GM12878 (cell line): Measurements from ENCODE around the gene CCDC87. TPM values are rescaled to one million over a fixed set of nuclear protein-coding genes. Genes with fewer than 3 reads are reported as not detected.

Experiments
- ATAC-seq: fragments of 200-7000 bp; cut with Tn5 transposase; 3 replicates; pipeline ENCODE4 v1.9.1; 2020; ENCODE audit warnings: mild to moderate bottlenecking, moderate library complexity
- BruUV-seq: library from RNA; stranded (reverse); fragments of 400-500 nt; replicated peaks from 2 replicates; lab custom pipeline; 2021; lab: Mats Ljungman, UMichigan
- CTCF ChIA-PET: fragments of 300-600 bp; sonication (Branson Sonifier 250); formaldehyde crosslinking; extraction: SDS; loops from one replicate; lab custom pipeline; 2021; ENCODE audit warnings: inconsistent platforms; lab: Yijun Ruan, JAX
- POLR2A ChIA-PET: fragments of 350-600 bp; formaldehyde crosslinking; extraction: SDS; loops from one replicate; lab custom pipeline; 2021; ENCODE audit warnings: inconsistent platforms; lab: Charles Lee
- RAD21 ChIA-PET: fragments of 300-600 bp; sonication (Branson Sonifier 250); formaldehyde crosslinking; loops from one replicate; lab custom pipeline; 2023; ENCODE audit warnings: antibody characterized with exemption; ENCODE audit not compliant: unreplicated experiment; lab: Charles Lee
- SMC1A ChIA-PET: fragments of 300-600 bp; sonication (Branson Sonifier 250); formaldehyde crosslinking; loops from one replicate; lab custom pipeline; 2023; ENCODE audit not compliant: unreplicated experiment, uncharacterized antibody; lab: Charles Lee
- DNase-seq: peaks from one replicate; pipeline ENCODE4 v3.0.0-alpha.2; 2011; ENCODE audit warnings: low read depth, low spot score
- FAIRE-seq: peaks from 3 replicates; lab custom pipeline; 2011; peaks lifted over from hg19 to GRCh38; lab: Jason Lieb, UNC
- H2AFZ ChIP-seq: 2 replicates; pipeline ENCODE4 v1.6.0; 2011; ENCODE audit warnings: low read depth, low read length, control low read depth; ENCODE audit not compliant: control insufficient read depth
- H3K27ac ChIP-seq: 2 replicates; pipeline ENCODE4 v1.5.1; 2011; ENCODE audit warnings: control low read depth; ENCODE audit not compliant: control insufficient read depth, insufficient read depth
- H3K27me3 ChIP-seq, 2 experiments: replicated peaks in 1 of 2; 2 replicates each; pipeline versions ENCODE4 v1.6.0 to v1.6.1; 2011; ENCODE audit warnings: low read length in 1 of 2; ENCODE audit not compliant: control insufficient read depth in 2 of 2, insufficient read depth in 2 of 2
- H3K36me3 ChIP-seq, 2 experiments: 2 replicates each; pipeline ENCODE4 v1.5.1; 2011; ENCODE audit warnings: low read length in 1 of 2; ENCODE audit not compliant: control insufficient read depth in 2 of 2, insufficient read depth in 2 of 2
- H3K4me1 ChIP-seq: 2 replicates; pipeline ENCODE4 v1.6.1; 2011; ENCODE audit warnings: mild to moderate bottlenecking, low read length, moderate library complexity, mixed read lengths; ENCODE audit not compliant: control insufficient read depth, insufficient read depth
- H3K4me2 ChIP-seq: 2 replicates; pipeline ENCODE4 v1.6.0; 2011; ENCODE audit warnings: control low read depth; ENCODE audit not compliant: control insufficient read depth, insufficient read depth
- H3K4me3 ChIP-seq: fragments of 200-600 bp; sonication (generic); 2 replicates; pipeline ENCODE4 v1.5.1; 2016
- H3K79me2 ChIP-seq: 2 replicates; pipeline ENCODE4 v1.6.0; 2011; ENCODE audit warnings: low read length; ENCODE audit not compliant: control insufficient read depth, insufficient read depth
- H3K9ac ChIP-seq: 2 replicates; pipeline ENCODE4 v1.8.0; 2011; ENCODE audit warnings: low read length, control low read depth, mixed read lengths; ENCODE audit not compliant: control insufficient read depth, insufficient read depth
- H3K9me3 ChIP-seq: replicated peaks from 3 replicates; pipeline ENCODE4 v1.5.1; 2011; ENCODE audit warnings: mild to moderate bottlenecking, low read length; ENCODE audit not compliant: control insufficient read depth, insufficient read depth
- H4K20me1 ChIP-seq: 2 replicates; pipeline ENCODE4 v1.6.0; 2011; ENCODE audit not compliant: control insufficient read depth, insufficient read depth
- ATF3 ChIP-seq: IDR thresholded peaks from 2 replicates; pipeline ENCODE4 v1.6.1; 2011; ENCODE audit warnings: low read depth, mild to moderate bottlenecking, low read length, moderate library complexity, borderline replicate concordance; ENCODE audit errors: extremely low read depth
- LARP7 ChIP-seq: fragments of 450-650 bp; IDR thresholded peaks from 2 replicates; pipeline ENCODE4 v1.6.1; 2017; ENCODE audit warnings: mild to moderate bottlenecking
- WGBS: methylation state at CpG from one replicate; pipeline ENCODE4 v1.1.6; 2016; ENCODE audit warnings: low lambda C conversion rate; ENCODE audit not compliant: insufficient replicate concordance, insufficient coverage; ENCODE audit errors: missing lambda C conversion rate; 5-methylcytosine and 5-hydroxymethylcytosine counted together
- in situ Hi-C: fragments of 300-500 bp; cut with MboI; formaldehyde crosslinking; loops from 9 replicates; pipeline ENCODE4 v1.14.3; 2018; ENCODE audit warnings: mixed read lengths
- intact Hi-C: fragments of 100-400 bp; cut with micrococcal nuclease; formaldehyde crosslinking; loops from one replicate; pipeline ENCODE4 v1.14.2; 2022; ENCODE audit not compliant: unreplicated experiment
- polyA plus RNA-seq, 11 experiments: library from polyadenylated mRNA; depleted of rRNA in 4 of 11; unstranded in 6 of 11; stranded (reverse) in 5 of 11; fragments of >200 nt; fragmentation: Nextera tagmentation in 4 of 11; fragmentation: Illumina TruSeq in 1 of 11; extraction: Ambion mirVana in 4 of 11; extraction: Trizol in 1 of 11; gene quantifications; 1 replicate in 1 of 11; 2 replicates in 10 of 11; pipeline versions ENCODE4 v1.2.1 to v1.2.3, GENCODE V29; 2011 to 2016; ENCODE audit warnings: inconsistent platforms in 2 of 11, missing spikeins in 2 of 11, low read depth in 1 of 11
- total RNA-seq, 4 experiments: library from RNA; depleted of rRNA in 3 of 4; stranded (reverse); fragments of >200 nt in 3 of 4; fragmentation: Illumina TruSeq in 1 of 4; extraction: Trizol in 1 of 4; gene quantifications; 2 replicates each; pipeline versions ENCODE4 v1.2.1 to v1.2.3, GENCODE V29; 2013 to 2021
- TF ChIP-seq, protein P1 (sequence below): IDR thresholded peaks from 2 replicates; pipeline ENCODE4 v1.6.1; 2011; ENCODE audit warnings: borderline replicate concordance, low read depth, mild to moderate bottlenecking, moderate library complexity, low read length; ENCODE audit not compliant: insufficient read depth, poor library complexity, severe bottlenecking
- TF ChIP-seq, protein P2 (sequence below): fragments of 450-650 bp; IDR thresholded peaks from 2 replicates; pipeline ENCODE4 v1.6.1; 2017; ENCODE audit warnings: mild to moderate bottlenecking

CCDC87 gene
- total and polyA plus RNA-seq, 10 of the 15 experiments (the other 5 are each of a cell fraction or from before 2014, with no cell fraction given) = 0.02 to 0.17 (median 0.09) TPM; not detected in 3

GRCh38 chr11:66563832-66564231, 29.0 kb downstream of the CCDC87 start:
- Histone ChIP-seq H2AFZ (no peak overlapping the region), H3K27ac (no peak overlapping the region), H3K4me2 (no peak overlapping the region), H3K9me3 (no peaks in the 10 kb centered on the region), H3K9ac (no peak overlapping the region), H3K36me3 (no peaks in the 10 kb centered on the region), H3K27me3 (peaks cover 0 to 6% of the 10 kb centered on the region in 2 experiments; a peak in 3 of 4 replicates), H3K79me2 (no peaks in the 10 kb centered on the region), H3K4me1 (no peaks in the 10 kb centered on the region), H3K4me3 (no peak overlapping the region), H4K20me1 (no peaks in the 10 kb centered on the region)
- ChIA-PET CTCF (interaction anchor here (0.9 kb wide), 1 partner anchor 115 kb away, joined by 4 read pairs; no protein-coding TSS in a partner anchor), SMC1A (no interaction called here), POLR2A (no interaction called here), RAD21 (no interaction called here)
- intact Hi-C loops (no loop called here), in situ Hi-C loops (no loop called here)
- DNase-seq (no peak), ATAC-seq (no peak), FAIRE-seq (no peak)
- 50% methylated on average over 10 of the region's 10 CpGs for WGBS
- BruUV-seq = no TSS peak
- TF ChIP-seq, protein P1, sequence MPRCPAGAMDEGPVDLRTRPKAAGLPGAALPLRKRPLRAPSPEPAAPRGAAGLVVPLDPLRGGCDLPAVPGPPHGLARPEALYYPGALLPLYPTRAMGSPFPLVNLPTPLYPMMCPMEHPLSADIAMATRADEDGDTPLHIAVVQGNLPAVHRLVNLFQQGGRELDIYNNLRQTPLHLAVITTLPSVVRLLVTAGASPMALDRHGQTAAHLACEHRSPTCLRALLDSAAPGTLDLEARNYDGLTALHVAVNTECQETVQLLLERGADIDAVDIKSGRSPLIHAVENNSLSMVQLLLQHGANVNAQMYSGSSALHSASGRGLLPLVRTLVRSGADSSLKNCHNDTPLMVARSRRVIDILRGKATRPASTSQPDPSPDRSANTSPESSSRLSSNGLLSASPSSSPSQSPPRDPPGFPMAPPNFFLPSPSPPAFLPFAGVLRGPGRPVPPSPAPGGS = no peak
- TF ChIP-seq ATF3 (no peak), LARP7 (no peak)
- TF ChIP-seq, protein P2, sequence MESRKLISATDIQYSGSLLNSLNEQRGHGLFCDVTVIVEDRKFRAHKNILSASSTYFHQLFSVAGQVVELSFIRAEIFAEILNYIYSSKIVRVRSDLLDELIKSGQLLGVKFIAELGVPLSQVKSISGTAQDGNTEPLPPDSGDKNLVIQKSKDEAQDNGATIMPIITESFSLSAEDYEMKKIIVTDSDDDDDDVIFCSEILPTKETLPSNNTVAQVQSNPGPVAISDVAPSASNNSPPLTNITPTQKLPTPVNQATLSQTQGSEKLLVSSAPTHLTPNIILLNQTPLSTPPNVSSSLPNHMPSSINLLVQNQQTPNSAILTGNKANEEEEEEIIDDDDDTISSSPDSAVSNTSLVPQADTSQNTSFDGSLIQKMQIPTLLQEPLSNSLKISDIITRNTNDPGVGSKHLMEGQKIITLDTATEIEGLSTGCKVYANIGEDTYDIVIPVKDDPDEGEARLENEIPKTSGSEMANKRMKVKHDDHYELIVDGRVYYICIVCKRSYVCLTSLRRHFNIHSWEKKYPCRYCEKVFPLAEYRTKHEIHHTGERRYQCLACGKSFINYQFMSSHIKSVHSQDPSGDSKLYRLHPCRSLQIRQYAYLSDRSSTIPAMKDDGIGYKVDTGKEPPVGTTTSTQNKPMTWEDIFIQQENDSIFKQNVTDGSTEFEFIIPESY = no peak
